HUDEP-2 (cell line): ENCODE data around the gene AGMAT.

Experiments
- DNase-seq, 76 experiments: peaks; one replicate each; lab custom pipeline; 2025; ENCODE audit not compliant: unreplicated experiment in 76 of 76; lab: John Stamatoyannopoulos, UW

The AGMAT gene, protein sequence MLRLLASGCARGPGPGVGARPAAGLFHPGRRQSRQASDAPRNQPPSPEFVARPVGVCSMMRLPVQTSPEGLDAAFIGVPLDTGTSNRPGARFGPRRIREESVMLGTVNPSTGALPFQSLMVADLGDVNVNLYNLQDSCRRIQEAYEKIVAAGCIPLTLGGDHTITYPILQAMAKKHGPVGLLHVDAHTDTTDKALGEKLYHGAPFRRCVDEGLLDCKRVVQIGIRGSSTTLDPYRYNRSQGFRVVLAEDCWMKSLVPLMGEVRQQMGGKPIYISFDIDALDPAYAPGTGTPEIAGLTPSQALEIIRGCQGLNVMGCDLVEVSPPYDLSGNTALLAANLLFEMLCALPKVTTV

DNA sequence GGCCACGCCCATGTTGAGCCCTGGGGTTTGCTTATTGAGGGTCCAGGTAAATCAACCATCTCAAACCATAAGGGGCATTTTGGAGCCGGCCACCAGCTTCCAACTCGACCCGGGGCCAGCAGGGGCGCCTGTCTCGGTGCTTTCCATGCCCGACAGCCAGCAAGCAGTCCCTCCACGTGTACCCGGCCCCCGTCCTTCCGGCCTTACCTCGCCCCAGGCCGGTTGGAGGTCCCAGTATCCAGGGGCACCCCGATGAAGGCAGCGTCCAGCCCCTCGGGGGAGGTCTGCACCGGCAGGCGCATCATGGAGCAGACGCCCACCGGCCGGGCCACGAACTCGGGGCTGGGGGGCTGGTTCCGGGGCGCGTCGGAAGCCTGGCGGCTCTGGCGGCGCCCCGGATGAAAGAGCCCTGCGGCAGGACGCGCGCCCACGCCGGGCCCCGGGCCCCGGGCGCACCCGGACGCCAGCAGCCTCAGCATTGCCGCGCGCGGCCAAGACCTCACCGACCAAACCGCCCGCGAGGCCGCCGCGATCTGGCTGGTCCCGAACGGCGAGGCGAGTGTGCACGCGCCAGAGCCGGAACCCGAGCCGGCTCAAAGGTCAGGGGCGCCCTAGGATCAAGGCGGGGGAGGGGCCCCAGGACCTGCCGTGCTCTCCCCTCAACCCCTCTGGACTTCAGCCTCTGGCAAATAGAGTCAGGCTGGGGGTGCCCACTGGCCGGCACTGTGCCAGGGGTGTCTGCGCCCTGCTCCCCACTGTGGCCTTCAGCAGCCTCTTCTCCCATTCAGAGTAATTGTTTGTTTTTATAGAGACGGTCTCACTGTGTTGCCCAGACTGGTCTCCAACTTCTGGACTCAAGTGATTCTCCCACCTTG is at the start of gene AGMAT:
Gene AGMAT (minus strand): TSS at position 563 of the 875 bp plus-strand sequence. CDS start 84 bp downstream, at position 479.
- peak in 71 of 76 experiments; percentile 2 to 73 (median 57) for DNase-seq

DNA sequence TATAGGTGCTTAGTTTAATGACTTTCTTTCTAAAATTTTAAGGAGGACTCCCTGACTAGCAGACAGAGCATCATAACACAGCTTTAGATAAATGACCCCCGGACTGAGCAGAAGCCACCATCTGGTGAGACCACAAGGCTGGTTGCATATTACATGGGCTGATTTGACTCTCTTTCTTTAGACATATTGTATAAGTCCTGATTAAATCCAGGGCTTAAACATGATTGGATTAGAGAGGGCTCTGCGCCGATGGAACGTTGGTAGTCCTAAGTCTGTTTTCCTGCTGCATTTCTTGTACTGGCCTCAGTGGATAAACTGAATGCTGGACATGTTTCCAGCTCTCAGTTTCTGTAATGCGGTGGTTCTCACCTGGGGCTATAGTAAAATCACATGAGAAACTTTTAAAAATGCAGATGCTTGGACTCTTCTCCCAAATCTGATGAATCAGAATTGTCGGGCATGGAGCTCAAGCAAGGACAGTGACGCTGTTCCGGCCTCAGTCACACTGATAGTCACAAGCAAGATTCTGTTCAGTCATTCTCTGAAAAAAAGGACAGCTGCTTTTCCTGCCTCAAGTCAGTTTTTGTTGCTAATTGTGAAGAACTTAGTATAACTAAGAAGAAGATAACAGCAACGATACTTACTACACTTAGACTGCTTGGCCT is 49.0 kb upstream of the AGMAT start:
- no peak for DNase-seq

- peak in 38 of 76 experiments; percentile 2 to 84 (median 58) for DNase-seq
Observed at GRCh38 chr1:15628003-15628402, 43.2 kb upstream of the AGMAT start.

DNA sequence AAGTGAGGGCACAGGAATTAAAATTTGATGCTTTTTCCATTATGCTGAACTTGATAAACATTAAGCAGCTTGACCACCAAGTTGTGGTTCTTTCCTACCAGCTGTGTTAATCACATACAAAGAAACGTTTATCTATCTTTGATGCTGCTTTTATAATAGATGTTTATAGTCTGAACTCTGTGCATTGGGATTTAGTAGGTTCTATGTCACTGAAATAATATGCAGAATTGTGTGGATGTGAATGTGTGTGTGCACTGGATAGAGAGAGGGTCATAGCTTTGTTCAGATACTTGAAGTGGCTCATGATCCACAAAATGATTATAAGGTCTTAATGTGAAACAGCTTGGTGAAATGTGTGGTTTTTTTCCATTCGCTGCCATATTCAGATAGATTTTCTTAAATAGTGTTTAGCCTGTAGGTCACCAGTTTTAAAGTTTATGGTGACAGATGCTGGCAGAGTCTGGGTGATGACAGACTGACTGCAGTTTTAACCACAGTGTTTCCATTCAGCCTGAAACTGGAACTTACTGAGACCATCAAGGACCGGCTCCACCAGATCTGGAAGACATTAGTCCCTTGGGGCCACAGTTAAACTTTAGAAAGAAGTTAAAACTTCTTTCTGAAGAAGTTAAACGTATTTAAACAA is 42.6 kb upstream of the AGMAT start:
- DNase-seq = peak in 8 of 76 experiments; percentile 5 to 59 (median 37)

DNA sequence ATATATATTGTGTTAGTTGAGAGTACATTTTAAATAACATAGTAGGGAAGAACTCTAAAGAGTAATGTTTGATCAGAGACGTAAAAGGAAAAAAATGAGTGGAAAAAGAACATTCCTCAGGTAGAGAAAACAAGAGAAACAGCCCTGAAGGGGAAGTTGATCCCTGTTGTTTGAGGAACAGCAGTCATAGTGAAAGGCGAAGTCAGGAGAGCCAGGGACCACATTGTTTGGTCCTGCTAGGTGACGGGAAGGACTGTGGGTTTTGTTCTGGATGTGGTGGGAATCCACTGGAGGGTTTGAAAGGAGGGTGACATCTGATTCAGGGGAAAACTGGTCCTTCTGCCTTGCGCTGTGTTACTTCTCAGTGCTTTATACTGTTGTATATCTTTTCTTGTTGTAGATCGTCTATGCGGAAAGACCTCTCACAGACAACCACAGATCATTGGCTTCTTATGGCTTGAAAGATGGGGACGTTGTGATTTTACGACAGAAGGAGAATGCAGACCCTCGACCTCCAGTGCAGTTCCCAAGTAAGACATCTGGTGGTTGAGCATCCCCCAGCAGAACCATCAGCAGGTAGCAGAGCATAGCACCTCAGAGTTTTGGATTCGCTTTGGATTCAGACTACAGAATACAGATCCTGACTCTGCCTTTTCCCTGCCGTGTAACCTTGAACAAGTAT is 41.6 kb upstream of the AGMAT start:
- no peak for DNase-seq

GRCh38 chr1:15625056-15625917 is 40.4 kb upstream of the AGMAT start:
- peak in 1 of 76 experiments; percentile 2 for DNase-seq

DNA sequence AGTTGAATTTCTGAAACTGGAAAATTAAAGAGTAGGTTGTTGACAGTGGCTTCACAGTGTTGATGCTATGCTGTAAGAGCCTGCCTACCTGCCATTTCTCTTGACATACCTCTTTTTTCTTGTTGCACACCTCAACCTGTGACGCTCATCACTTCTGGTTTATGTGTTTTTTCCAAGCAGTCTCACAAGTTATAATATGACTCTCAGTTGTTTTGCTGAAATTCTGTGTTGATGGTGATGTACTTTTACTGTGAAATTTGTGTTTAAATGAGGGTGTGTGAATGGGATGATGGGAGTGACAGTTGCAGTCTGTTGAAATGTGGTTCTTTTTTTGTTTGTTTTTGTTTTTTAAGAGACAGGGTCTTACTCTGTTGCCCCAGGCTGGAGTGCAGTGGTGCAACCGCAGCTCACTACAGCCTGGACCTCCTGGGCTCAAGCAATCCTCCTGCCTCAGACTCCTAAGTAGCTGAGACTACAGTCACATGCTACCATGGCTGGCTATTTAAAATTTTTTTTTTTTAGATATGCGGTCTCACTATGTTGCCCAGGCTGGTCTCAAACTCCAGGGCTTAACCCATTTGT is 39.4 kb upstream of the AGMAT start:
- DNase-seq = no peak

GRCh38 chr1:15623435-15623834 is 38.6 kb upstream of the AGMAT start:
- DNase-seq = no peak

- peak in 3 of 76 experiments; percentile 17 to 35 (median 21) for DNase-seq
Observed at GRCh38 chr1:15622712-15623373, 38.0 kb upstream of the AGMAT start.

DNA sequence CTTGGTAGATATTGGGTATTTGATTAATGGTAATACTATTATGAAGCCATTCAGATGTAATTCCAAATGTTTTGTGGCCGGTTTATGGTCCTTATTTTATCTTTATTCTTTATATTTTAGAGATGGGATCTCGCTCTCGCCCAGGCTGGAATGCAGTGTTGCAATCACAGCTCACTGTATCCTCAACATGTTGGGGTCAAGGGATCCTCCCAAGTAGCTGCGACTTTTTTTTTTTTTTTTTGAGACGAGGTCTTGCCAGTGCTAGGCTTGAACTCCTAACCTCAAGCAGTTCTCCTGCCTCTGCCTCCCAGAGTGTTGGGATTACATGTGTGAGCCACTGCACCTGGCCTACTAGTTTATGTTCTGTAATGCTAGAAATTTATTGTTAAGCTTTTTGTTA is 37.1 kb upstream of the AGMAT start:
- DNase-seq = no peak

- no peak for DNase-seq
Observed at GRCh38 chr1:15620902-15621682, 36.2 kb upstream of the AGMAT start.

- no peak for DNase-seq
Observed at GRCh38 chr1:15620155-15620545, 35.3 kb upstream of the AGMAT start.

GRCh38 chr1:15618655-15619525 is 34.0 kb upstream of the AGMAT start:
- peak in 1 of 76 experiments; percentile 10 for DNase-seq

- DNase-seq = peak in 1 of 76 experiments; percentile 17
Observed at GRCh38 chr1:15618077-15618654, 33.3 kb upstream of the AGMAT start.

DNA sequence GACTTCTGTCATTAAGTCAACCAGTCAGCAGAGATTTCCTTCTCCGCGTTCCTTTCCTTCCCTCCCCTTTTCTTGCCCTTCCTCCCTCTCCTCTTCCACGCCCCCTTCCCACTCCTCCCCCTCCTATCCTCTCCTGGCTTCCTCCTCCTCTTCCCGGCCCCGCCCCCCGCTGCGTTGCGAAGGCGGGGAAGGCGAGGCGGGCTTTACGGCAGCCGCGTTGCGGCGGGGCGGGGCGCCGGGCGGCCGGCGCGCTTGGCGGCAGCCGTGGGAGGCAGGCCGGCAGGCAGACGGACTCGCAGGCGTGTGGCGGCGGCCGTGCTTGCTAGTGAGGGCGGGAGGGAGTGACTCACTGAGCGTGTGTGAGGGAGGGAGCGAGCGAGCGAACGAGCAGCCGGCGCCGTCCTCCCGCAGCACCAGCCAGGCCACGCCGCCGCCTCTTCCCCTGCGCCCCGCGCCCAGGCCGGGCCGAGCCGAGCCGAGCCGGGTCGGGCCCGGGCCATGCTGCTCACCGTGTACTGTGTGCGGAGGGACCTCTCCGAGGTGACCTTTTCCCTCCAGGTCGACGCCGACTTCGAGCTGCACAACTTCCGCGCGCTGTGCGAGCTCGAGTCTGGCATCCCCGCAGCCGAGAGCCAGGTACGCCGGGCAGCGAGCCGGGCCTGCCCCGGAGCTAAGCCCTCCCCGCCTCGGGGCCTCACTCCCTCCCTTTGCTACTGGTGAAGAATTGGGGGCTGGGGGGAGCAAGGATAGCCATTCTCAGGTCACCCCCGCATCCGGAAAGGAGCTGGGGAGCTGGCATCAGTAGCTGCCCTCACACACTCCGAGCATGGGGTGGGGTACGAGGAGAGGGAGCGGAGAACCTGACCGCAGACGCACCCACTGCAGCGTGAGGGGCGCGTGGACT is 32.6 kb upstream of the AGMAT start, which contains the start of gene DDI2:
Gene DDI2 (plus strand): TSS at position 286 of the 904 bp plus-strand sequence. CDS start 213 bp downstream, at position 499.
- peak in 75 of 76 experiments; percentile 28 to 98 (median 90) for DNase-seq
